ENCODE data around the gene SPSB3. TPM values are rescaled to one million over a fixed set of nuclear protein-coding genes. Genes with fewer than 3 reads are reported as not detected.
"Not testable (repeated sequence)": the region's sequence is repeated elsewhere in the genome, so short reads cannot be mapped to it uniquely, and the experiment has no call there.

The SPSB3 gene
- total and polyA plus RNA-seq, 5 experiments from 2014 or later, result 38.0 to 123 (median 42.0) TPM

DNA sequence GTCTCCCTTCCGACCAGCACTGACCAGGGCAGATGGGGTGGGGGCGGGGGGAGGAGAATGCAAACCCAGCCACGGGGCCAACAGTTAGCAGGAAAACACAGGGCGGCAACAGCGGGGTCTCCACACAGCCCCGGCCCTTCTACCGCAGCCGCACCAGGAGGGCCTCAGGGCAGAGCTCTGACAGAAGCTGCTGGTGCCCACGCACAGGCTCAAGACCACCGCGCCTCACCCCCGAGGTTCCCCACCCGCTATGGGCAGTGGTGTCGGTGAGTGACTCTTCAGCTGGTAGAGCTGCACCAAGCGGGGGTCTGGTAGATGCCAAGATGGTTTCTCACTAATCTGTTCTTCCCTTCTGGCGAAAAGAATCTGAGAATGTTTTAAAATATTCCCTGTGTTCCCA, 28.2 kb upstream of the SPSB3 start:
- Mint-ChIP-seq H3K36me3 (peaks cover 0 to 70% (median 16%) of the 10 kb centered on the region in 3 donors), H3K27me3 (no peaks in the 10 kb centered on the region), H3K27ac (no peak overlapping the region), H3K4me1 (peaks cover 9 to 12% (median 9%) of the 10 kb centered on the region in 4 donors), H3K9me3 (peaks cover 0 to 7% (median 0%) of the 10 kb centered on the region in 9 donors), H3K4me3 (no peak overlapping the region)
- POLR2A ChIA-PET, result interaction anchor here (0.6 kb wide), 1 partner anchor 126 kb away, joined by 4 read pairs; no protein-coding TSS in a partner anchor
- DNase-seq (no peak), ATAC-seq (no peak)

DNA sequence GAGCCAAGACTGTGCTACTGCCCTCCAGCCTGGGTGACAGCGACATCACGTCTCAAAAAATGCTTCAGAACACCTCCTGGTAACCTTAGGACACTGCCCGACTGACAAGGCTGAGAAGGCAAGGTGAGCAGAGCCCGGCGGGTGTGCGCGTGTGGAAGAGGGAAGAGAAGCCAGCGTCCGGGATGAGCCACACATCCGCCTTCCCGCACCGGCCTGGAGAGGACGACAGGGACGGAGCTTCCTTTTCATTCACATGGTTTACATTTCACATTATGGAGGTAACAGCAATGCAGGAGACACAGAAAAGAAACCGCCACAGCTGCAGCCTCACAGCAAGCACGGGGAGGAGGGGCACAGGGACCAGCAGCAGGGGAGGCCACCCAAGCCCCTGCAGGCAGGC, 27.7 kb upstream of the SPSB3 start:
- ATAC-seq (no peak), DNase-seq (no peak)
- no peaks in the 10 kb centered on the region for H3K27me3 Mint-ChIP-seq
- no peak overlapping the region for H3K27ac Mint-ChIP-seq
- H3K9me3 Mint-ChIP-seq, result peaks cover 0 to 9% (median 0%) of the 10 kb centered on the region in 9 donors
- H3K4me3 Mint-ChIP-seq, result no peak overlapping the region
- peaks cover 0 to 69% (median 18%) of the 10 kb centered on the region in 3 donors for H3K36me3 Mint-ChIP-seq
- H3K4me1 Mint-ChIP-seq, result peaks cover 6 to 12% (median 9%) of the 10 kb centered on the region in 4 donors
- POLR2A ChIA-PET, result interaction anchor here (0.6 kb wide), 1 partner anchor 126 kb away, joined by 4 read pairs; no protein-coding TSS in a partner anchor

DNA sequence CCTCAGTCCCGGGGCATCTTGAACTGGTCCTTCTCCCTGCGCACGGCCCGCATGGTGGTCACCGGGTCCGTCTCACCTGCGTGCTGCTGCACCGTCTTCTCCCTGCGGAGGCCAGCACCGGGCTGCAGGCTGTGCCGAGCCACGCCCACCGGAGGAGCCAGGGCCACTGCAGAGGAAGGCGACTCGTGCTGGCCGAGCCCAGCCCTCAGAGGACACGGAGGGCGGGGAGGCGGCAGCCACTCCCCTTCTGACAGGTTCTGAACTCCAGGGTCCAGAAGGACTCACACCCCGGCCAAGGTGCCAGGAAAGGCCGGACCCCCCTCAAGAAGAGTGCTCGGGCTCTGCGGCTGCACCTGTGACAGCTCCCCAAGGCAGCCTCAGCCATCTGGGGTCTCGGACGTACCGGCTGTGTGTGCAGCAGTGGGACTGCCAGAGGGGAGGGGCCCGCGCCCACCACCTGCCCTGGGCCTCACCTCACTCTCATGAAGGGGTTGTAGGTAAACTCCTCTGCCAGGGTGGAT, 27.0 kb upstream of the SPSB3 start:
- ATAC-seq (no peak), DNase-seq (no peak)
- Mint-ChIP-seq H3K4me3 (no peak overlapping the region), H3K27ac (no peak overlapping the region), H3K36me3 (peaks cover 0 to 67% (median 18%) of the 10 kb centered on the region in 3 donors), H3K27me3 (no peaks in the 10 kb centered on the region), H3K4me1 (peaks cover 6 to 12% (median 9%) of the 10 kb centered on the region in 4 donors), H3K9me3 (peaks cover 0 to 9% (median 0%) of the 10 kb centered on the region in 9 donors)
- POLR2A ChIA-PET, result no interaction called here

- POLR2A ChIA-PET, result no interaction called here
- Mint-ChIP-seq H3K27ac (no peak overlapping the region), H3K9me3 (peaks cover 0 to 9% (median 0%) of the 10 kb centered on the region in 9 donors), H3K27me3 (no peaks in the 10 kb centered on the region), H3K4me1 (peaks cover 6 to 12% (median 8%) of the 10 kb centered on the region in 4 donors), H3K36me3 (peaks cover 0 to 60% (median 18%) of the 10 kb centered on the region in 3 donors), H3K4me3 (no peak overlapping the region)
- DNase-seq, result no peak
- ATAC-seq, result no peak
Measured at GRCh38 chr16:1808691-1809090, 26.3 kb upstream of the SPSB3 start.

DNA sequence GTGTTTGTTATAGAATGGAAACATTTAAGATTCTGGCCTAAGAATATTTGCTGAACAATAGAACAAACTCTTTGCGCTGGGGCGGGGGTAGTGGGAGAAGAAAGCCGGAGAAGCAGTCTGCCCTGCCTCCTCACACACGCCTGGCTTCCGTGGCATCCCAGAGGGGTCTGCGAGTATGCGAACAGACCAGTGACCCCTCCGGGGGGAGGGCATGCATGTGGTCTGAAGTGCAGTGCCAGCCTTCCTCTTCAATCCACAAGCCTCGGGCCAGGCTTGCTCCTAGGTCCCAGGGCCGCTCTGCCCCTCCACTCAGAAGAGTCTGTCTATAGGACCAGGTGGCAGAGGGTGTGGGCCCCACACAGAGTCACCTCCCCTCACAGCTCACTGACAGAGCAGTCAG, 25.3 kb upstream of the SPSB3 start:
- no peaks in the 10 kb centered on the region for H3K27me3 Mint-ChIP-seq
- DNase-seq (no peak), ATAC-seq (no peak)
- H3K9me3 Mint-ChIP-seq, result peaks cover 0 to 9% (median 0%) of the 10 kb centered on the region in 9 donors
- no peak overlapping the region for H3K4me3 Mint-ChIP-seq
- peaks cover 0 to 3% (median 2%) of the 10 kb centered on the region in 4 donors for H3K4me1 Mint-ChIP-seq
- no peak overlapping the region for H3K27ac Mint-ChIP-seq
- H3K36me3 Mint-ChIP-seq, result peaks cover 0 to 53% (median 18%) of the 10 kb centered on the region in 3 donors
- POLR2A ChIA-PET, result no interaction called here

DNA sequence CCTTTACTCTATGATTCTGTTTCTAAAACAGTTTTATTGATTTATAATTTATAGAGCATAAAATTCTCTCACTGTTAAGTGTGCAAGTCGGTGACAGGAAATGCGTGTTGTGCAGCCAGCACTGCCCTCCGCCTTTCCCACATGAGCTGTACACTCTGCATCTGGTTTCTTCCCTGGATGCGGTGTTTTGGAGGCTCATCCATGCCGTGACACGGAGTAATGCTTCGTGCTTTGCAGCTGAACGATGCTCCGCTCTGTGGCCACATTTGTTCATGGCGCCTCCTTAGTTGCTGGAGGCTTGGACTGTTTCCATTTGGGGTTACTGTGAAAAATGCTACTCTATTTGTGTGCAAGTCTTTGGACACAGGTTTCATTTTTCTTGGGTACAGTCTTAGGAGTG, 18.3 kb upstream of the SPSB3 start:
- POLR2A ChIA-PET, result interaction anchor here (0.5 to 1.0 kb wide), 2 partner anchors 18 to 139 kb away, joined by 4 to 5 read pairs; partner anchors contain the start of genes NUBP2 and SPSB3
- Mint-ChIP-seq H3K36me3 (peaks cover 0 to 9% (median 3%) of the 10 kb centered on the region in 3 donors), H3K4me1 (peaks cover 0 to 1% (median 0%) of the 10 kb centered on the region in 4 donors), H3K9me3 (peaks cover 0 to 8% (median 3%) of the 10 kb centered on the region in 9 donors), H3K27me3 (no peaks in the 10 kb centered on the region), H3K4me3 (no peak overlapping the region), H3K27ac (no peak overlapping the region)
- no peak for ATAC-seq
- DNase-seq, result no peak

DNA sequence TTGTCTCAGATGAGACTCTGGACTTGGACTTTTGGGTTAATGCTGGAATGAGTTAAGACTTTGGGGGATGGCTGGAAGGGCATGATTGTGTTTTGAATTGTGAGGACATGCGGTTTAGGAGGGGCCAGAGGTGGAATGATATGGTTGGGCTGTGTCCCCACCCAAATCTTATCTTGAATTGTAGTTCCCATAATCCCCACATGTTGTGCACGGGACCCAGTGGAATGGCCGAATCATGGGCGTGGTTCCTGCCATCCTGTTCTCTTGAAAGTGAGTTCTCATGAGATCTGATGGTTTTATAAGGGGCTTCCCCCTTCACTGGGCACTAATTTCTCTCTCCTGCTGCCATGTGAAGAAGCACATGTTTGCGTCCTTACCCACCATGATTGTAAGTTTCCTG, 16.9 kb upstream of the SPSB3 start:
- DNase-seq, H3K4me1 Mint-ChIP-seq, H3K27ac Mint-ChIP-seq, ATAC-seq, H3K4me3 Mint-ChIP-seq, H3K36me3 Mint-ChIP-seq, POLR2A ChIA-PET, H3K9me3 Mint-ChIP-seq, H3K27me3 Mint-ChIP-seq: not testable (repeated sequence)

DNA sequence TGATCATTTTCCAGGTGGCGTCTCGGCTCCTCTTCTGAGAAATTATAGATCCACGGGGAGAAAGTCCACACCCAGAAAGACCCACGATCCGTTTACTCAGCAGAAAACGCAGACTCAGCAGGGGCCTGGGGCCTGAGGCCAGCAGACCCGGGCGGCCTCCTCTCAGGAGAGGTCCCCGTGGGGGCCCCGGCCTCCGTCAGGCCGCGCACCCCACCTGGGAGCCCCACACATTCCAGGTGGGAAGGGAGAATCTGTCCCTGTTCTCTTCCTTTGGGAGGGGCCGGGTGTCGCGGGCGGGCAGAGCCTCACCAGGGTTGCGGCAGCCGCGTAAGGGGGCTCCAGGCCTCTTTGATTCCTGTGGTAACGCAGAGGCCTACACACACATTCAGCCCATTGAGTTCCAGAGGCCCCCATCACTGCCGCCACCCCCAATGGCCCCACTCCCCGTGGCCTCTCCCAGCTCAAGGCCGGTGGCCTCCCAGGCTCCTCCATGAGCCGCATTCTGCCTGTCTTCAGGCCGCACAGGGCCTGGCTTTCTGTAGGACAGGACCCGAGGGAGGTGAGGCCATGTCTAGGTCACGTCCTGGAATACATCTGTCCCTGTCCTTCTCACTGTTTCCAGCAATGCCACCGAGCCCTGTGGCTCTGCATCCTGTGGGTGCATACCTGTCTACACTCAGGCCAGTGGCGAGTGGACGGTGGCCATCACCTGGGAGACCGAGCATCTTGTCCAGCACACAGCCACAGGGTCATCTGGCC, 12.7 kb upstream of the SPSB3 start:
- H3K27me3 Mint-ChIP-seq, result no peaks in the 10 kb centered on the region

GRCh38 chr16:1794221-1794871, 12.0 kb upstream of the SPSB3 start:
- Mint-ChIP-seq H3K4me1 (no peaks in the 10 kb centered on the region), H3K9me3 (peaks cover 0 to 8% (median 3%) of the 10 kb centered on the region in 9 donors), H3K4me3 (no peak overlapping the region), H3K27ac (no peak overlapping the region), H3K36me3 (peaks cover 0 to 2% (median 0%) of the 10 kb centered on the region in 3 donors), H3K27me3 (no peaks in the 10 kb centered on the region)
- peak in 1 of 10 donors; percentile 49 for DNase-seq
- POLR2A ChIA-PET, result interaction anchor here (2.1 kb wide), 1 partner anchor 12 kb away, joined by 10 read pairs; the partner anchor contains the start of genes NUBP2 and SPSB3
- ATAC-seq, result no peak

More for the DNA sequence above, 12.7 kb upstream of the SPSB3 start:
- DNase-seq (peak in 1 of 10 donors; percentile 42), ATAC-seq (no peak)
- POLR2A ChIA-PET, result no interaction called here
- peaks cover 0 to 8% (median 3%) of the 10 kb centered on the region in 9 donors for H3K9me3 Mint-ChIP-seq
- H3K4me3 Mint-ChIP-seq, result no peak overlapping the region
- H3K27ac Mint-ChIP-seq, result no peak overlapping the region
- peaks cover 0 to 2% (median 0%) of the 10 kb centered on the region in 3 donors for H3K36me3 Mint-ChIP-seq
- peaks cover 0 to 1% (median 0%) of the 10 kb centered on the region in 4 donors for H3K4me1 Mint-ChIP-seq

- peaks cover 0 to 8% (median 6%) of the 10 kb centered on the region in 3 donors for H3K36me3 Mint-ChIP-seq
- no peak within 1 kb of the TSS for H3K4me3 Mint-ChIP-seq
- no peak within 1 kb of the TSS for H3K27ac Mint-ChIP-seq
- H3K27me3 Mint-ChIP-seq, result no peaks in the 10 kb centered on the region
- POLR2A ChIA-PET, result interaction anchor here (0.5 to 2.1 kb wide), 3 partner anchors 11 to 1324 kb away, joined by 3 to 10 read pairs (median 4); partner anchors contain the start of genes NUBP2 and SPSB3
- H3K4me1 Mint-ChIP-seq, result peaks cover 0 to 4% (median 2%) of the 10 kb centered on the region in 4 donors
- no peak for DNase-seq
- ATAC-seq, result no peak
- peaks cover 0 to 5% (median 3%) of the 10 kb centered on the region in 9 donors for H3K9me3 Mint-ChIP-seq
Measured at GRCh38 chr16:1793578-1794220, 11.3 kb upstream of the SPSB3 start, which contains the start of gene IGFALS. IGFALS (minus strand) TSS chr16:1793705; CDS start chr16:1793652, 53 bp downstream.

DNA sequence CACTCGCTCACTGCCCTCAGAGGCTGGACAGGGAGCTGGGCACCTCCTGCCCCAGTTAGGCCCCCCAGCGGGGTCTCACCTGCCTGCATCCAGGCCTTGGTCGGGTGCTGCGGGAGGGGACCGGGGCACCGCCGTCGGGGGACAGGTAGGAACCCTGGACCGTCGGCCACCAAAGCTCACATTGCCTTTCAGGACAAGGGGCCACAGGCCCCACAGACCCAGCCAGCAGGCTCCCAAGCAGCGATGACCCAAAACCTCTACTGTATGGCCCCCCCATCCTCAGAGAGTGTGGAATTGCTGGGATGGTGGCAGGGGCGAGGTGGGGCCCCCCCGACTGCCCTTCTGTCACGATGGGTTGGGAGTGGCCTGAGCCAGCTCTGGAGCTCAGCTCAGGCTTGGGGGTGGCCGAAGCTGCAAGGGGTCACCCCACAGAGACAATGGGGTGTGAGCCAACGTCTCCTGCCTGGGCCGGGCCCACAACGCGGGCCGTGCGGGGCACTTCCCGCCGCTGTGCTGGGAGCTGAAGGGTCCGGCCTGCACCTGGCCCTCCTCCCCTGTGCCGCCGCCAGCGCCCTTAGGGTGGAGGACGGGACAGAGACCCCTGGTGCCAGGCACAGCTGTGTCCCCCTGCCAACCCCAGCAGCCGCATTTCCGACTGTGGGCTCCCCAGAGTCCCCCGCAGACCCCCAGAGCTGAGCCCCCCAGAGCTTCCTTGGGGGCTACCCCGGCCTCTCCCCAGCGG, 10.6 kb upstream of the SPSB3 start:
- POLR2A ChIA-PET, result interaction anchor here (0.5 to 2.1 kb wide), 3 partner anchors 11 to 1325 kb away, joined by 3 to 10 read pairs (median 4); partner anchors contain the start of genes NUBP2 and SPSB3
- peaks cover 0 to 4% (median 2%) of the 10 kb centered on the region in 4 donors for H3K4me1 Mint-ChIP-seq
- H3K9me3 Mint-ChIP-seq, result peaks cover 0 to 5% (median 3%) of the 10 kb centered on the region in 9 donors
- no peaks in the 10 kb centered on the region for H3K27me3 Mint-ChIP-seq
- ATAC-seq (no peak), DNase-seq (peak in 1 of 10 donors; percentile 58)
- H3K36me3 Mint-ChIP-seq, result peaks cover 0 to 11% (median 6%) of the 10 kb centered on the region in 3 donors
- no peak overlapping the region for H3K27ac Mint-ChIP-seq
- H3K4me3 Mint-ChIP-seq, result no peak overlapping the region

All from naive thymus-derived CD8-positive, alpha-beta T cell (primary cell).